CD4-positive, alpha-beta T cell treated with Interleukin-6 for 4 hours (primary cell): ENCODE results near the gene SLC36A3.
"Not testable (repeated sequence)": the region's sequence is repeated elsewhere in the genome, so short reads cannot be mapped to it uniquely, and the experiment has no call there.

Source experiments
- DNase-seq: peaks from one replicate; pipeline ENCODE4 v3.0.0-alpha.2; 2020; ENCODE audit warnings: mixed read lengths

The SLC36A3 gene

DNA sequence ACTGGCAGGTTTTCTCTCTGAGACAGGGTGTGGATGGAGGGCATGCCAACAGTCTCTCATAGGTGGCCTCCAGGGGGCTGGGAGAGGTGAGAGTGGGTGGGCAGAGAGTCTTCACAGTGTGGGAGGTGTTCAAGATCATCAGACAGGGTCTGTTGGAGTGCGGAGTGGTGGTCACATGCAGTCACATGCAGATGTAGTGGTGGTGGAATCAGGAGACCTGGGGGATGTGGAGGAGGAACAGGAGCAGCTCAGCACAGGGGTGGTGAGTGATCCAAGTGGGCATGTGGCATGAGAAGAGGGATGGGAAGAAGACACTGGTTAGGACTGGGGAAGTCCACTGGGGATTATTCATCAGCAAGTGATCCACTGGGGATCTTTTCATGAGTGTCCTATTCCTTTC lies 44.8 kb downstream of the SLC36A3 start:
- no peak for DNase-seq

GRCh38 chr5:151258201-151258611 lies 45.4 kb downstream of the SLC36A3 start:
- no peak for DNase-seq

DNA sequence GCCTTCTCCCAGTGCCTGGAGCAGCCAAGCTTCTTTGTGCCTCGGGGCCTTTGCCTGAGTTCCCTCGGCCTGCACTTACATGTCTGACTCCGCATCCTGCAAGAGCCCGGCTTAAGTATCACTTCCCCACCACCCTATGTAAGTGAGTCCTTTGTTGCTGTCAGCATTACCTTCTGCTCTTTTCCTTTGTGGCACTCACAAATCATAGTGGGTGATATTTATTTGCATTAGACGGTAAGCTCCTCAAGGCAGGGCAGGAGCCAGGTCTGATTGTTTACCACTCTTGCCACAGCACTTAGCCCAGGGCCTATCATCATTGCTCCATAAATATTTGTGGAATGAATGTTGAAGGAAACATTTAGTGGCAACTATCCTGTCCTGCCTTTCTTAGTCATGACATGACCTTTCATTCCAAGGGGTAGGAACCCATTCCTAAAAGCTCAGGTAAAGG lies 45.8 kb downstream of the SLC36A3 start:
- no peak for DNase-seq

GRCh38 chr5:151255621-151256286 lies 47.8 kb downstream of the SLC36A3 start:
- no peak for DNase-seq

DNA sequence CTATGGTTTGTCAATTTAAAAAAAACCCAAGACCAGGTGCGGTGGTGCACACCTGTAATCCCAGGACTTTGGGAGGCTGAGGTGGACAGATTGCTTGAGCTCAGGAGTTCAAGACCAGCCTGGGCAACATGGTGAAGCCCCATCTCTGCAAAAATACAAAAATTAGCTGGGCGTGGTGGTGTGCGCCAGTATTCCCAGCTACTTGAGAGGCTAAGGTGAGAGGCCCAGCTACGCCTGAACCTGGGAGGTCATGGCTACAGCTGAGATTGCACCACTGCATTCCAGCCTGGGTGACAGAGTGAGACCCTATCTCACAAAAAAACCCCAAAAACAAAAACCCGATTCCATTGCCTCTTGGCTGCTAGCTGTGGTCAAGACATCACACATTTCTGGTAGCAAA lies 48.6 kb downstream of the SLC36A3 start:
- not testable (repeated sequence) for DNase-seq

GRCh38 chr5:151254556-151254955 lies 49.0 kb downstream of the SLC36A3 start:
- no peak for DNase-seq

DNA sequence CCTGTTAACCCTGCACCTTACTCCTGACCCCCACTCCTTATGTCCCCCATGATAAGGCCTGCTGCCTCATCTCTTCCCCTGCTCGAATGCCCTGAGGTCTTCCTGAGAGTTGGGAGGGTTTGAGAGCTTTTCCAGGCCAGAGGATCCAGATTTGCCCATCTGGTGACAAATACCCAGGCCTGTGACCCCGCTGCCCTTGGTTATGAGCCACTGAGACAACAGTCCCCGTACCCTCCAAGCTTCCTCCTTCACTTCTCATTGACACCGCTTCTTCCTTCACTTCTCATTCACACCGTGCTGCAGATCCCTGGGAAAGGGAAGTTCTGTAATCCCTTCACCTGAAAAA lies 50.0 kb downstream of the SLC36A3 start:
- no peak for DNase-seq

- peak; percentile 99 for DNase-seq
Observed at GRCh38 chr5:151252762-151253604, 50.6 kb downstream of the SLC36A3 start, which contains the start of gene GM2A. Gene GM2A (plus strand): TSS chr5:151253185. CDS start chr5:151253217, 32 bp downstream.

DNA sequence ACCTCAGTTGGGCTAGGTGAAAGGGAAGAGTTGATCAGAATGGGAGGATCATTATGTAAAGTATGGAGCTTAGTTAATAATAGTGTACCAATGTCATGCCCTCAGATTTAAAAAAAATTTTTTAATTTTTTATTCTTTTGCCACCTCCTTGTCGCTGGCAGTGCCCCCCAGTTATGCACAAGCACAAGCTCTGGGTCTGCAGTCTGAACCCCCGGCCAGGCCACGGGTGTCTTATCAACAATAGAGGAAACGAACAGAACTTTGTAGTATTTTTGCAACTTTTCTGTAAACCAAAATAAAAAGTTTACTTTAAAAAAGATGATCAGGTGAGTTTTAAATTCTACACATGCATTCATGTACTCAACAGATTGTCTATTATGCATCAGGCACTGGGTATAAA lies 51.9 kb downstream of the SLC36A3 start:
- DNase-seq: no peak

DNA sequence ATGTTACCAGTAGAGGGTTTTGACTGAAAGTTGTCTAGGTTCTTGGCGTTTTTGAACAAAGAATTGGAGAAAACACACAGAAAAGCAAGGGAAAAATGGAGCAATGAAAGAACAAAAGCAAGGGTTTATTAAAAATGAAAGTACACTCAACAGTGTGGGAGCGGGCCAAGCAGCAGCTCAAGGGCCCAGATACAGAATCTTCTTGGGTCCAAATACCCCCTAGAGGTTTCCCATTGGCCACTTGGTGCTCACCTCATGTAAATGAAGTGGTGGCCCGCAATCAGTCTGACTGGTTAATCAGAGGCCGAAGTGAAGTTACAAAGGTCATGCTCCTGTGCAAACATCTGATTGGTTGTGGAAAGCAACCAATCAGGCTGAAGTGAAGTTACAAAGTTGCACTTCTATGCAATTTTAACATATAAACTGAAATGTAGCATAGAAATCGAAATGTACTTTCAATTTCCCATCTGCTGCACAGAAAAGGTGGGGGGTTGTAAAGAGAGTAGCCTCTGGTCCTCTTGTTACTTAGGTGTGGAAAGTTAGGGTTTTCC lies 52.5 kb downstream of the SLC36A3 start:
- DNase-seq: no peak

DNA sequence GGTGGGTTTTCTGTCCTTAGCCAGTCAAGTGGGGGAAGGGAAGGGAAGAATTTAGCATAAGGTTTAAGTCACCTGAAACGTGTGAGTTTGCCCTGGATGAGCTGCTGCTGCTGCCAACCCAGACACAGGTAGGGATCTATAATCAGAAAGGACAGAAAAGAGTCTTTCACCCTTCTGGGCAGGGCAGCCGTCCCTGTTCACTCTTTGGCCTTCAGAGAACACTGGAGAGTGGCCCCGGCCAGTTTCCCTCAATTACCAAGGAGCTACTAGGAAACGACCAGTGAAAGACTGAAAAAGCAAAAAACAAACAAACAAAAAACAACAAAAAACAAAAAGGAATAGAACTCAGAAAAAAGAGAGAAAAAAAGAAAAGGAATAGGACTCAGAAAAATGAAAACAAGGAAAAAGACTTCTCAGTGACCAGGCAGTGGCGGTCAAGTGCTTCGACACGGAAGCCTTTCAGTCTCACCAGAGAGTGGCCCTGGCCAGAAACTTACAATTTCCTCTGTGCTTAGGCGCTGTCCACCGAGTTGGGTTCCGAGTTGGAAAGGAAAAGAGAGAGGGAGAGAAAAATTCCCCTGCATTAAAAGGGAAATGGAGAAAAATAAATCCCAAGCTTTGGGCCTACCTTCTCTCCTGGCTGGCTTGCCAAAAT lies 53.1 kb downstream of the SLC36A3 start:
- DNase-seq: no peak

DNA sequence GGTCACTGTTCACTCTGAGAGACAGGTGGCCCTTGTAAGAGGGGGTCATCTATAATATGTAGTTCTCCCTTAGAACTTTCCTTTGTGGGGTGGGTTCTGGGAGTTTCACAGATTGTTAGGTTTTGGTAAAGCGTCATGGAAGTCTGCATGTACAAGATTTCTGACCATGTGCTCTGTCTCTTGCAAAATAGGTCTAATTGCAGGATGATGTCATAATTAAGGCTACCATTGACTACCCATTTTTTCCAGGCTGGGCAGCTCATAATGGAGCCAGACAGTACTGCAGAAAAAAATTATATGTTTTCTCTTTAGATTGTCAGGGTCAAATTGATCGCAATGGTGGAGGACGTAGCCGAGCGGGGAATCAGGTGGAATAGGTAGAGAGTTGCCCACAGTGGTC lies 54.3 kb downstream of the SLC36A3 start:
- DNase-seq: no peak

DNA sequence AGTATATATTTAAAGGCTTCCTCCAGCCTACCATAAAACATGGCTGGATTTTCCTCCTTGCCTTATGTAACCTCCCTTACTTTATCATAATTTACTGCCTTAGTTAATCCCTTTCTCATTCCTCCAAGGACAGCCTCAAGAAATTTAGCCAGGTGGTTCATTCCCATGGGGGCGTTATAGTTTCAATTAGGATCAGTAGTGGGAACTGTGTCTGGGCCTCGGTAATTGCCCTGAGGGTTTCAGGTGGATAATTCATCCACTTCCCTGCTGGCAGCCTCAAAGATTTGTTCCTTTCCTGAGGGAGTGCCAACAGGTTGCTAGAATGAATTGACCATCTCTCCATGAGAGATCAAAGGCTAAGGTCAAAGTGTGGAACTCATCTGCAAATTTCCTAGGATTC lies 54.9 kb downstream of the SLC36A3 start:
- DNase-seq: no peak

- DNase-seq: no peak
Observed at GRCh38 chr5:151245680-151246219, 57.8 kb downstream of the SLC36A3 start.

DNA sequence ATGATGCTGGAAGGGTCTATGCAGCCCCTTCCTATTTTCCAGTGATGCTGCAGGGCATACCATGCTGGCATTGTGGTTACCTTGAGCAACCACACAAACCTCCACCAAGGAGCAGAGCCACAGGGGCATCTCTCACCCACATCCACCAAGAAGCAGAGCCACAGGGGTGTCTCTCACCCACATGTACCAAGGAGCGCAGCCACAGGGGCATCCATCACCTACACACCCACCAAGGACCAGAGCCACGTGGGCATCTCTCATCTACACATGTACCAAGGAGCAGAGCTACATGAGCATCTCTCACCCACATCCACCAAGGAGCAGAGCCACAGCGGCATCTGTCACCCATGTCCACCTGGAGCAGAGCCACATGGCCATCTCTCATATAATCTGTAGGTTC lies 59.4 kb downstream of the SLC36A3 start:
- no peak for DNase-seq

GRCh38 chr5:151243564-151243963 lies 60.0 kb downstream of the SLC36A3 start:
- no peak for DNase-seq

DNA sequence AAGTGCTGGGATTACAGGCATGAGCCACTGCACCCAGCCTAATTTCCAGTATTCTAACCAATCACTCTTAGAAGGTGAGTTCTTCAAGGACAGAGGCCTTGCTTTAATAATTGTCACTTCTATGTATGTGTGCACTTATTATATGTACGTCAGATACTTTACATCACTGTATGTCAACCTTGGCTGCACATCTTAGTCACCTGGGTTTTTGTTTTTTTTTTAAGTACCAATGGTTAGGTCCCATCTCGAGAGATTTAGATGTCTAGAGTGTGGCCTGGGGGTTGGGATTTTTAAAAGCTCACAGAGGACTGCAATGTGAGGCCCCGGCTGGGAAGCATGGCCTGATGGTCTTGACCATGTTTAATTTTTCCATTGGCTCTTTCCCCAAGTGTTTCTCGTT lies 60.4 kb downstream of the SLC36A3 start:
- DNase-seq: no peak

- no peak for DNase-seq
Observed at GRCh38 chr5:151240924-151241635, 62.5 kb downstream of the SLC36A3 start.

GRCh38 chr5:151240268-151240835 lies 63.2 kb downstream of the SLC36A3 start:
- not testable (repeated sequence) for DNase-seq

- peak; percentile 72 for DNase-seq
Observed at GRCh38 chr5:151239237-151239861, 64.2 kb downstream of the SLC36A3 start.

- no peak for DNase-seq
Observed at GRCh38 chr5:151238303-151238741, 65.2 kb downstream of the SLC36A3 start.

DNA sequence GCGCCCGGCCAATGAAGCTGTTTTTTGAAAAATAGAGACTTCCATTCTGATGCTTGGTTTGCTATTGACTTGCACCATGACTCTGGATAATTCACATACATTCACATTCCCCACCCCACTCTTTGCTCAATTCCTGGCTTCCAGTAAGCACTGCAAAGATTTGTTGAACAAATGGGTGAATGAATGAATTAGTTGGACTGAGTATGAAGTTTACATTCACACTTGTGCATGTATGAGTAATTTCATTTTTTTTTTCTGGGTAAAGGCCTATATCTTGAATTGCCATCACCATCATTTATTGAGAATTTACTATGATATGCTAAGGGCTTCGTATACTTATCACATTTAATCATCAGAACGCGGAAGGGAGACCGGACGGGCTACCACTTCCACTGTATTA lies 65.9 kb downstream of the SLC36A3 start:
- no peak for DNase-seq
